NCI-H510A (cell line): ENCODE measurements around the gene CPE.

ENCODE experiments used
- DNase-seq: peaks from one replicate; lab custom pipeline; 2025; lab: John Stamatoyannopoulos, UW

CPE gene

GRCh38 chr4:165508372-165509120 lies 129.7 kb downstream of the CPE start:
- DNase-seq: no peak

- DNase-seq: no peak
Measured at GRCh38 chr4:165512424-165512823, 133.6 kb downstream of the CPE start.

- DNase-seq: no peak
Measured at GRCh38 chr4:165514739-165515138, 135.9 kb downstream of the CPE start.

- no peak for DNase-seq
Measured at GRCh38 chr4:165515201-165515600, 136.4 kb downstream of the CPE start.

- DNase-seq: no peak
Measured at GRCh38 chr4:165516281-165516833, 137.5 kb downstream of the CPE start.

GRCh38 chr4:165517216-165517615 lies 138.4 kb downstream of the CPE start:
- DNase-seq: no peak

- DNase-seq: no peak
Measured at GRCh38 chr4:165518024-165518616, 139.3 kb downstream of the CPE start.

GRCh38 chr4:165518686-165519085 lies 139.9 kb downstream of the CPE start:
- no peak for DNase-seq

- DNase-seq: no peak
Measured at GRCh38 chr4:165519591-165519990, 140.8 kb downstream of the CPE start.

- no peak for DNase-seq
Measured at GRCh38 chr4:165520086-165520485, 141.3 kb downstream of the CPE start.

- no peak for DNase-seq
Measured at GRCh38 chr4:165522050-165522449, 143.2 kb downstream of the CPE start.

GRCh38 chr4:165524532-165525190 lies 145.9 kb downstream of the CPE start:
- DNase-seq: no peak

GRCh38 chr4:165532976-165533375 lies 154.2 kb downstream of the CPE start:
- DNase-seq: no peak

- no peak for DNase-seq
Measured at GRCh38 chr4:165537028-165537648, 158.3 kb downstream of the CPE start.

- DNase-seq: no peak
Measured at GRCh38 chr4:165539801-165540200, 161.0 kb downstream of the CPE start.

- DNase-seq: no peak
Measured at GRCh38 chr4:165540206-165540830, 161.5 kb downstream of the CPE start.

- DNase-seq: no peak
Measured at GRCh38 chr4:165541851-165542459, 163.1 kb downstream of the CPE start.

- DNase-seq: no peak
Measured at GRCh38 chr4:165542476-165542875, 163.7 kb downstream of the CPE start.
